Left ventricle myocardium superior (tissue), 1 donor: ENCODE measurements around the gene U2SURP. TPM values are rescaled to one million over a fixed set of nuclear protein-coding genes. Genes with fewer than 3 reads are reported as not detected.
A peak's percentile ranks its signal among the peaks of the same experiment; 100 is the strongest.

Source experiments
- ATAC-seq: fragments of 200-7000 bp; cut with Tn5 transposase; one replicate; pipeline ENCODE4 v1.9.1; 2020; ENCODE audit warnings: mild to moderate bottlenecking, moderate library complexity
- DNase-seq: peaks from one replicate; pipeline ENCODE4 v3.0.0-alpha.2; 2020
- intact Hi-C: fragments of 100-400 bp; cut with micrococcal nuclease; formaldehyde crosslinking; loops from one replicate; pipeline ENCODE4 v1.11.0; 2022
- total RNA-seq: library from RNA; stranded (reverse); fragmentation: NEBNext Ultra II Directional; extraction: Animal tissue kit (Norgen Biotek cat#: 25700); gene quantifications from one replicate; pipeline ENCODE4 v1.2.1, GENCODE V29; 2021
- donor health status: DM: no; HTN: yes; CAD: no; lungs with severe emphysema.

Gene U2SURP
- total RNA-seq, 1 donor from 2014 or later: 40.4 TPM

DNA sequence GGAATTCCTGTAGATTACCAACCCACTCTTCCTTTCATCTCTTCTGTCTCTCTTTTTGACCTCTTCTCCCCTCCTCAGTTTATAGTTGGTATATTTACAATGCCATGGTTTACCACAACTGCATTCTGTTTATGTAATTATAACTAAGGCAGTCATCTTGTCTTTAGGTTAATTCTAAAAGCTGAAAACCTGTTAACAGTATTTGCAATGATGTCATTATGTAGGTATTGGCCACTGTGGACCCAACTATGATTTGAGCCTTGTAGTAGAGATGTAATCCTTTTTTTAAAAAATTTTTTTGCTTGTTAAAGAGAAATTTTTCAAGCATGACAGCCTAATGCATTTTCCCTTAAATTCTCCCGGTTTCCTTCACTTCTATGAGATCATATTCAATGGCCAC, 87.5 kb downstream of the U2SURP start:
- ATAC-seq (no peak), DNase-seq (no peak)
- intact Hi-C loops: no loop called here

GRCh38 chr3:143089965-143090364, 88.6 kb downstream of the U2SURP start:
- DNase-seq (no peak), ATAC-seq (no peak)
- intact Hi-C loops: no loop called here

DNA sequence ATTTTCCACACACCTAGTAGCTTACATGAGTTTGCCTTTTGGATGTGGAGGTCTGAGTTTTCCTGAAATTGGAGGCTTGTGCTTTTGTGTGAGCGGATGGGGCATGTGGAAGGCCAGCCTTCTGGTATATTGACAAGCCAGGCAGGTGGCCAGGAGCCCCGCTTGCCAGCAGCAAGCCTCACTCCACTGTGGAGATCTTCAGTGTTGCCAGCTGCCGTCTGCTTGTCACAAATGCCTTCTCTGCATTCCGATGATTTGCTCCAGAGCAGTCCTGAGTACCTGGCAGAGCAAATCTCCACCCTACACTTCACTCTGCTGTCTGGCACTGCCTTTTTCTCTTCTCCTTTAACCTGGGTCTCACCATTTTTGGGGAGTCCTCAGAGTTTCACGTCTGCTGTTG, 89.1 kb downstream of the U2SURP start:
- peak; percentile 75 for ATAC-seq
- intact Hi-C loops: no loop called here
- DNase-seq: peak; percentile 52

GRCh38 chr3:143090976-143091837, 89.8 kb downstream of the U2SURP start:
- intact Hi-C loops: no loop called here
- no peak for ATAC-seq
- no peak for DNase-seq

- ATAC-seq (no peak), DNase-seq (no peak)
- intact Hi-C loops: no loop called here
Measured at GRCh38 chr3:143092191-143092590, 90.8 kb downstream of the U2SURP start.

GRCh38 chr3:143095813-143096212, 94.4 kb downstream of the U2SURP start:
- ATAC-seq (no peak), DNase-seq (no peak)
- intact Hi-C loops: no loop called here

- intact Hi-C loops: no loop called here
- no peak for ATAC-seq
- DNase-seq: no peak
Measured at GRCh38 chr3:143098032-143098764, 96.8 kb downstream of the U2SURP start.

GRCh38 chr3:143099210-143099609, 97.8 kb downstream of the U2SURP start:
- intact Hi-C loops: no loop called here
- ATAC-seq: no peak
- DNase-seq: no peak

- DNase-seq: no peak
- ATAC-seq: no peak
- intact Hi-C loops: no loop called here
Measured at GRCh38 chr3:143099690-143100089, 98.3 kb downstream of the U2SURP start.

GRCh38 chr3:143100451-143100850, 99.1 kb downstream of the U2SURP start:
- DNase-seq (no peak), ATAC-seq (no peak)
- intact Hi-C loops: no loop called here

- intact Hi-C loops: no loop called here
- DNase-seq: no peak
- peak; percentile 57 for ATAC-seq
Measured at GRCh38 chr3:143101792-143102381, 100.5 kb downstream of the U2SURP start.

DNA sequence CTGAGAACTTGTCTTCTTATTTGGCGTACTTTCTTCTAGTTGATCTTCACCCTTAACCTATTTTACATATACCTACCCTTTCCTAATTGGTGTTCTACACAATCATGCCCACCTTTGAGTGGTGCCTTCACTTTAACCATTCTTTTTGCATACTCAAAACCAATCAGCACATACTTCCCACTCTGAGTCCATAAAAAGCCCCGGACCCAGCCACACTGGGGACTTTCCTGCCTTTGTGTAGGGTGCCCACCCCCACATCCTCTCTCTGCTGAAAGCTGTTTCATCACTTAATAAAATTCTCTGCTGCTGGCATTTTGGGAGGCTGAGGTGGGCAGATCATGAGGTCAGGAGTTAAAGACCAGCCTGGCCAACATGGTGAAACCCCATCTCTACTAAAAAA, 102.3 kb downstream of the U2SURP start:
- DNase-seq (no peak), ATAC-seq (no peak)
- intact Hi-C loops: no loop called here

DNA sequence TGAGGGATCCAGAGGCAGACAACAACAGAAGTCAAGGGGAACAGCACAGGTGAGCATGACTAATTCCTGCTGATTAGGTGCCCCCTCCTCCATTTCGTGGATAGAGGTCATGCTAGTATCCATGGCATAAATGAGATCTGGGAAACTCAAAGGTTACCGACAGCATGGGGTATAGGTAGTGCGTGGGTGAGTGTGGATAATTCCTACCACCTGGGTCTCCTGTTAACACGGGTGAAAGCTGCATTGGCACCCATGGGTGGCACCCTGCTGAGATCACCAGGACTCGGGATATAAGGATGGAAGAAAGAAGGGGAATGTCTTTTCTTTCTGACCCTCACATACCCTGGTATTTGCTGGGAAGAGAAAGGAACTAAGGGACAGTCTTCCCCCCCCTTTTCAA, 103.8 kb downstream of the U2SURP start:
- DNase-seq (no peak), ATAC-seq (no peak)
- intact Hi-C loops: no loop called here

- no peak for ATAC-seq
- intact Hi-C loops: no loop called here
- DNase-seq: no peak
Measured at GRCh38 chr3:143109861-143110260, 108.5 kb downstream of the U2SURP start.

Other genes with a start within 250 kb of the U2SURP start
- 58.2 TPM for gene PCOLCE2, start 112.5 kb upstream of the U2SURP start, total RNA-seq
- gene PAQR9, start 37.9 kb upstream of the U2SURP start, total RNA-seq: 19.1 TPM
- 1.7 TPM for gene CHST2, start 118.2 kb downstream of the U2SURP start, total RNA-seq